Activated T-cell treated with anti-CD3 and anti-CD28 coated beads, Interleukin-2, amount 50 U/mL, for 24 hours (primary cell): ENCODE results near the gene KLHDC4.
"Not testable (repeated sequence)": the region's sequence is repeated elsewhere in the genome, so short reads cannot be mapped to it uniquely, and the experiment has no call there.

Source experiments
- DNase-seq: peaks from one replicate; pipeline ENCODE4 v3.0.0-alpha.2; 2020
- H3K27ac Mint-ChIP-seq: 2 replicates; pipeline ENCODE4 v1.8.0; 2020; ENCODE audit warnings: mild to moderate bottlenecking, mixed read lengths
- H3K27me3 Mint-ChIP-seq: 2 replicates; pipeline ENCODE4 v1.8.0; 2020; ENCODE audit warnings: mixed read lengths
- H3K36me3 Mint-ChIP-seq: 2 replicates; pipeline ENCODE4 v1.8.0; 2020; ENCODE audit warnings: low read depth, mixed read lengths
- H3K4me1 Mint-ChIP-seq: 2 replicates; pipeline ENCODE4 v1.8.0; 2020; ENCODE audit warnings: low read depth, mixed read lengths
- H3K4me3 Mint-ChIP-seq: 2 replicates; pipeline ENCODE4 v1.8.0; 2020; ENCODE audit warnings: mild to moderate bottlenecking, moderate library complexity, mixed read lengths
- H3K9me3 Mint-ChIP-seq: 2 replicates; pipeline ENCODE4 v1.8.0; 2020; ENCODE audit warnings: mixed read lengths

Gene KLHDC4

GRCh38 chr16:87723226-87723623 is 42.6 kb downstream of the KLHDC4 start:
- peaks cover 88% of the 10 kb centered on the region for H3K36me3 Mint-ChIP-seq
- no peaks in the 10 kb centered on the region for H3K27me3 Mint-ChIP-seq
- peak overlapping the region; percentile 53 for H3K27ac Mint-ChIP-seq
- DNase-seq = no peak
- H3K4me3 Mint-ChIP-seq = no peak overlapping the region
- H3K4me1 Mint-ChIP-seq = peaks cover 17% of the 10 kb centered on the region
- H3K9me3 Mint-ChIP-seq = no peaks in the 10 kb centered on the region

DNA sequence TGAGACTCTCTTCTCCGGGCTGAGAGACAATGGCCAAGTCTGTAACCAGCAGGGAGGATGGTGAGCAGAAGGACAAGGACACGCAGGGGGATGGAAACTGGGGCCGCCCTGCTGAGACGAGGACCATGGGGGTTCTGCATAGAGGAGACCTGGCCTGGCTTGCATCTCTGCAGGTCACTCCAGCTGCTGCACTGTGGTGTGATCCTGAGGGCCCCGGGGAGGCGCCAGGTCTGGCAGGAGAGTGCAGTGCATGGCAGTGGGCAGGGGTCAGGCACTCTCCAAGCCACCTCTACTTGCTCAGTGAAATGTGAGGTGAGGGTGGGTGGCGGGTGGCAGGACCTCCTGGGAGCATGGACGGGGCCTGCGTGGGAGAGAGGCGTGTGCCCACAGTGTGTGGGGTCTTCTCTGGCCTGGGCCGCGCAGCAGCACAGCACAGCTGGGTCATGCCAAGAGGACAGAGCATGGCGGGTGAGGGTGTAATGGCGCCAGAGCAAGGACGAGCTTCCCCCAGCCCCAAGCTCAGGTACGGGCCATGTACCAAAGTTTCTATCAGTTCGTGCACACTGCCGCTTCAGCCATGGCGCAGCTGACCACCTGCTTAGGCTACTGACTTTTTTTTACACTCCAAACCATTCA is 43.1 kb downstream of the KLHDC4 start:
- H3K9me3 Mint-ChIP-seq = no peaks in the 10 kb centered on the region
- H3K27me3 Mint-ChIP-seq = no peaks in the 10 kb centered on the region
- H3K36me3 Mint-ChIP-seq = peaks cover 87% of the 10 kb centered on the region
- no peak for DNase-seq
- H3K4me1 Mint-ChIP-seq = peaks cover 17% of the 10 kb centered on the region
- no peak overlapping the region for H3K4me3 Mint-ChIP-seq
- H3K27ac Mint-ChIP-seq = peak overlapping the region; percentile 53

- H3K9me3 Mint-ChIP-seq = no peaks in the 10 kb centered on the region
- H3K27me3 Mint-ChIP-seq = no peaks in the 10 kb centered on the region
- no peak for DNase-seq
- peaks cover 17% of the 10 kb centered on the region for H3K4me1 Mint-ChIP-seq
- peak overlapping the region; percentile 7 for H3K27ac Mint-ChIP-seq
- H3K36me3 Mint-ChIP-seq = peaks cover 88% of the 10 kb centered on the region
- H3K4me3 Mint-ChIP-seq = no peak overlapping the region
These were observed 43.9 kb downstream of the KLHDC4 start for GRCh38 chr16:87721622-87722585.

GRCh38 chr16:87720446-87720845 is 45.3 kb downstream of the KLHDC4 start:
- Mint-ChIP-seq H3K4me3 (no peak overlapping the region), H3K4me1 (peaks cover 18% of the 10 kb centered on the region), H3K9me3 (no peaks in the 10 kb centered on the region), H3K27ac (no peak overlapping the region), H3K27me3 (no peaks in the 10 kb centered on the region), H3K36me3 (peaks cover 93% of the 10 kb centered on the region)
- no peak for DNase-seq

GRCh38 chr16:87718831-87719230 is 47.0 kb downstream of the KLHDC4 start:
- not testable (repeated sequence) for H3K4me3 Mint-ChIP-seq, DNase-seq, H3K27me3 Mint-ChIP-seq, H3K9me3 Mint-ChIP-seq
- Mint-ChIP-seq H3K27ac (peak overlapping the region; percentile 66), H3K4me1 (peaks cover 24% of the 10 kb centered on the region), H3K36me3 (peaks cover 92% of the 10 kb centered on the region)

- H3K4me1 Mint-ChIP-seq = peaks cover 30% of the 10 kb centered on the region
- H3K27ac Mint-ChIP-seq = peak overlapping the region; percentile 1
- H3K4me3 Mint-ChIP-seq = no peak overlapping the region
- H3K36me3 Mint-ChIP-seq = peaks cover 90% of the 10 kb centered on the region
- no peak for DNase-seq
- H3K27me3 Mint-ChIP-seq = no peaks in the 10 kb centered on the region
- no peaks in the 10 kb centered on the region for H3K9me3 Mint-ChIP-seq
These were observed 50.1 kb downstream of the KLHDC4 start for GRCh38 chr16:87715658-87716057.

GRCh38 chr16:87715231-87715630 is 50.6 kb downstream of the KLHDC4 start:
- H3K4me3 Mint-ChIP-seq = no peak overlapping the region
- peak overlapping the region; percentile 1 for H3K27ac Mint-ChIP-seq
- peaks cover 90% of the 10 kb centered on the region for H3K36me3 Mint-ChIP-seq

GRCh38 chr16:87713451-87714229 is 52.1 kb downstream of the KLHDC4 start:
- Mint-ChIP-seq H3K27me3 (no peaks in the 10 kb centered on the region), H3K9me3 (no peaks in the 10 kb centered on the region), H3K4me3 (no peak overlapping the region), H3K4me1 (peaks cover 28% of the 10 kb centered on the region), H3K27ac (peak overlapping the region; percentile 90), H3K36me3 (peaks cover 92% of the 10 kb centered on the region)
- peak; percentile 65 for DNase-seq

More at GRCh38 chr16:87715231-87715630, 50.6 kb downstream of the KLHDC4 start:
- no peak for DNase-seq
- Mint-ChIP-seq H3K9me3 (no peaks in the 10 kb centered on the region), H3K27me3 (no peaks in the 10 kb centered on the region), H3K4me1 (peaks cover 30% of the 10 kb centered on the region)

DNA sequence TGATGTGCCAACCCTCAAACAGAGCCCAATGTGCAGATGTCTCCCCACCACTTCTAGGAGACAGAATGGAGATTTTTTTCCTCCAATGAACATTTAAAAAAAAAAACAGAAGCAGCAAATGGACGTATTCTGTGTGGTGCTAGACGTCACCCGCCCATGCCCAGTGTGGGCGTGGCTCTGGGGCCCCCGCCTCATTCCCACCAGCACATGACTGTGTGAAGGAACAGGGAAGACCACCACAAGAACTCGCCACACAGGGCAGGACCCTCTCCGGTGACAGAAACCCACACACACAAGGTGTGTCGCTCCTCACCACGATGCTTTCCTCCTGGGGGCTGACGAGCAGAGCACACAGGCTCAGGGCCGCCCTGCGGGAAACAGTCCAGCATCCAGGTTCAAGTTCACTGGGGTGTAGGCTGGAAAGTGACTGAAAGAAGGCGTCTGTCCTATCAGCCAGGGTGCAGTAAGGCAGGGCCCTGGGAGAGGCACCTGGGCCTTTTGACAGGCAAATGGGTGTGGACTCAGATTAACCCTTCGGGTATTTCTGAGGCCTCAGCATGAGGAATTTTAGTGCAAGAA is 53.5 kb downstream of the KLHDC4 start:
- no peak overlapping the region for H3K4me3 Mint-ChIP-seq
- DNase-seq = no peak
- H3K4me1 Mint-ChIP-seq = peaks cover 28% of the 10 kb centered on the region
- no peaks in the 10 kb centered on the region for H3K27me3 Mint-ChIP-seq
- peak overlapping the region; percentile 14 for H3K27ac Mint-ChIP-seq
- H3K9me3 Mint-ChIP-seq = no peaks in the 10 kb centered on the region
- H3K36me3 Mint-ChIP-seq = peaks cover 94% of the 10 kb centered on the region

GRCh38 chr16:87710887-87711286 is 54.9 kb downstream of the KLHDC4 start:
- Mint-ChIP-seq H3K9me3 (no peaks in the 10 kb centered on the region), H3K4me3 (no peak overlapping the region), H3K4me1 (peaks cover 28% of the 10 kb centered on the region), H3K36me3 (peaks cover 89% of the 10 kb centered on the region), H3K27me3 (no peaks in the 10 kb centered on the region), H3K27ac (peak overlapping the region; percentile 18)
- no peak for DNase-seq

GRCh38 chr16:87709677-87710076 is 56.1 kb downstream of the KLHDC4 start:
- Mint-ChIP-seq H3K27me3 (no peaks in the 10 kb centered on the region), H3K4me3 (no peak overlapping the region), H3K27ac (no peak overlapping the region), H3K4me1 (peaks cover 21% of the 10 kb centered on the region), H3K36me3 (peaks cover 85% of the 10 kb centered on the region), H3K9me3 (no peaks in the 10 kb centered on the region)
- no peak for DNase-seq

- H3K27me3 Mint-ChIP-seq = no peaks in the 10 kb centered on the region
- DNase-seq = no peak
- no peaks in the 10 kb centered on the region for H3K9me3 Mint-ChIP-seq
- peaks cover 83% of the 10 kb centered on the region for H3K36me3 Mint-ChIP-seq
- H3K27ac Mint-ChIP-seq = no peak overlapping the region
- peaks cover 19% of the 10 kb centered on the region for H3K4me1 Mint-ChIP-seq
- H3K4me3 Mint-ChIP-seq = no peak overlapping the region
These were observed 56.7 kb downstream of the KLHDC4 start for GRCh38 chr16:87708881-87709638.

DNA sequence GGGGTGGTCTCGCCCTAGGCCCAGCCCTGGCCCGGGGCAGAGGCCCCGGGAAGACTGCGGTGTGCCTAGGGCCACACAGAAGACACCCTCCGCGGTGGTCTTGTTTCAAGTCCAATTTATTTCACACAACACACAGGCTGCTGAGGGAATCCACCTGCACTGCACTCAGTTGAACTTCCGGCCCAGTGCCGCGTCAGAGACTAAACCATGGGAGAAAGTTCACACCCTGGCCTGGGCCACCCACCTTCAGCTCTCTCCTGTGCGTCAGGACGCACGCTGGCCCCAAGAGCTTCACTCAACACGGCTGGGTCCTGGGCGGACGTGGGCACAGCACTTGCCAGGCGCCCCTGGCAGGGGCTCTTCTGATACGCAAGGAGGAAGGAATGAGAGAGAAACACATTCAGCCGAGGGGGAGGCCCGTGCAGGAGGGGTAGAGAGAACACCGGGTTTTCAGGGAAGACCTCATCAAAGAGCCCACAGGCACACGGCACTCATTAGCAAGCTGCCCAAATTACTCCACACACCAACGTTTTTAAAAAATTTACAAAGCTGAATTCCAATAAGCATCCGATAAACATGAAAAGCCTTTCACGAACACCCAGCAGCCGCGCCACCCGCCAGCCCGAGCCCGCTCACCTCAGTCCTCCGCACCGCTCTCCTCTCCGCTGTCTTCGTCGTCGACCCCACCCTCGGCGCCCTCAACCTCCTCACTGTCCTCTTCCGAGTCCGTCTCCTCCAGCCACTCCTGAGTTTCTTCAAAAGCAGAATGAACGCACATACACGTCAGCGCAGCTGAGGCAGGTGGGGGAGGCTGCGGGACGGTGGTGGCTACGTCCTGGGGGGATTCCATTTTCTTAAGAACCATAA is 57.8 kb downstream of the KLHDC4 start:
- Mint-ChIP-seq H3K27ac (no peak overlapping the region), H3K4me3 (no peak overlapping the region), H3K4me1 (peaks cover 19% of the 10 kb centered on the region), H3K27me3 (no peaks in the 10 kb centered on the region), H3K9me3 (no peaks in the 10 kb centered on the region), H3K36me3 (peaks cover 83% of the 10 kb centered on the region)
- DNase-seq = no peak
